Measurements from ENCODE around the gene GLTPD2. TPM values are rescaled to one million over a fixed set of nuclear protein-coding genes. Genes with fewer than 3 reads are reported as not detected.

Gene GLTPD2
- total RNA-seq, 4 donors from 2014 or later, result not detected

DNA sequence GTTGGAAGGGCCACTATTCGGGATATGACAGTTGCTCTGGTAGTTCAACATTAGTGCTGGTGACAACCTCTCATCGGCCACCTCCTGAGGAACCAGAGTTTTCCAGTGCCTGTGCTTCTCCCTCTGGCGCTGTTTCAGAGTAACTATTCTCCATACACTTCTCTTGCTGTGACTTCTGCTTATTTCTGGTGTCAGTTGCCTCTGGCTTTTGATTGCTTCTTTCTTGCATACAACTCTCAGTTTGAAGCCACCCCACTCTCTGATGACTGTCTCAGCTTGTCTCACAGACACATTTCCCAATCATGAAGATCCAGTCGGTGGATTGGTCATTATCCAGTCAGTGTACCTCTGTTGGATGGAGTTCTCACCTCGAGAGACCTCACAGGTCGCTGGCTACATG, 20.5 kb upstream of the GLTPD2 start:
- 77 to 85% methylated on average over 6 of the region's 6 CpGs for WGBS, 2 donors
- H3K4me1 ChIP-seq, result no peaks in the 10 kb centered on the region
- peak overlapping the region in 1 of 4 donors; percentile 8 for H3K27ac ChIP-seq
- H3K27me3 ChIP-seq, result peaks cover 0 to 12% of the 10 kb centered on the region in 2 donors
- DNase-seq (ENCODE audit: low spot score in 2 of 2), result no peak
- TF ChIP-seq POLR2A (IDR thresholded peaks at IDR 0.05) (no peak), EP300 (IDR thresholded peaks at IDR 0.05) (no peak)
- TF ChIP-seq, protein P1, sequence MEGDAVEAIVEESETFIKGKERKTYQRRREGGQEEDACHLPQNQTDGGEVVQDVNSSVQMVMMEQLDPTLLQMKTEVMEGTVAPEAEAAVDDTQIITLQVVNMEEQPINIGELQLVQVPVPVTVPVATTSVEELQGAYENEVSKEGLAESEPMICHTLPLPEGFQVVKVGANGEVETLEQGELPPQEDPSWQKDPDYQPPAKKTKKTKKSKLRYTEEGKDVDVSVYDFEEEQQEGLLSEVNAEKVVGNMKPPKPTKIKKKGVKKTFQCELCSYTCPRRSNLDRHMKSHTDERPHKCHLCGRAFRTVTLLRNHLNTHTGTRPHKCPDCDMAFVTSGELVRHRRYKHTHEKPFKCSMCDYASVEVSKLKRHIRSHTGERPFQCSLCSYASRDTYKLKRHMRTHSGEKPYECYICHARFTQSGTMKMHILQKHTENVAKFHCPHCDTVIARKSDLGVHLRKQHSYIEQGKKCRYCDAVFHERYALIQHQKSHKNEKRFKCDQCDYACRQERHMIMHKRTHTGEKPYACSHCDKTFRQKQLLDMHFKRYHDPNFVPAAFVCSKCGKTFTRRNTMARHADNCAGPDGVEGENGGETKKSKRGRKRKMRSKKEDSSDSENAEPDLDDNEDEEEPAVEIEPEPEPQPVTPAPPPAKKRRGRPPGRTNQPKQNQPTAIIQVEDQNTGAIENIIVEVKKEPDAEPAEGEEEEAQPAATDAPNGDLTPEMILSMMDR (IDR thresholded peaks at IDR 0.05), result no peak
- no peak overlapping the region for H3K4me3 ChIP-seq
- no peaks in the 10 kb centered on the region for H3K36me3 ChIP-seq
- no peaks in the 10 kb centered on the region for H3K9me3 ChIP-seq

DNA sequence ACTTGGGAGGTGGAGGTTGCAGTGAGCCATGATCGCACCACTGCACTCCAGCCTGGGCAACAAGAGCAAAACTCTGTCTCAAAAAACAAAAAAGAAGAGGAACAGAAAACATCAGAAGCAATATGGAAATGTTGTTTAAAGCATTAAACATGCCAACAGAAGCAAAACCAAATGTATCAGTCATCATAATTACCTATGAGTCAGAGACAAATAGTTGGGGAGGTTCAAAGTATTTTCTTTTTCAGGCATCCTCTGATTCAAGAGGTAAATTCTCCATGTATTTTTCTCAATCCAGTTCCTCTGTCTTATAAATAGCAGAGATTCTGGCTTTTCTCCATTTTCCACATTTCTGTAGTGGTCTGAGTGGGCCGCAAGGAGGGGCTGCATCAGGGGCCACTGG, 19.1 kb upstream of the GLTPD2 start:
- no peak overlapping the region for H3K27ac ChIP-seq
- WGBS, 2 donors, result 91 to 92% methylated on average over 2 of the region's 2 CpGs
- H3K36me3 ChIP-seq, result no peaks in the 10 kb centered on the region
- H3K4me3 ChIP-seq, result no peak overlapping the region
- TF ChIP-seq EP300 (IDR thresholded peaks at IDR 0.05), result no peak
- TF ChIP-seq, protein P1 (IDR thresholded peaks at IDR 0.05), result no peak
- TF ChIP-seq POLR2A (IDR thresholded peaks at IDR 0.05), result no peak
- H3K27me3 ChIP-seq, result peaks cover 0 to 12% of the 10 kb centered on the region in 2 donors
- H3K9me3 ChIP-seq, result no peaks in the 10 kb centered on the region
- DNase-seq (ENCODE audit: low spot score in 2 of 2), result no peak
- no peaks in the 10 kb centered on the region for H3K4me1 ChIP-seq

DNA sequence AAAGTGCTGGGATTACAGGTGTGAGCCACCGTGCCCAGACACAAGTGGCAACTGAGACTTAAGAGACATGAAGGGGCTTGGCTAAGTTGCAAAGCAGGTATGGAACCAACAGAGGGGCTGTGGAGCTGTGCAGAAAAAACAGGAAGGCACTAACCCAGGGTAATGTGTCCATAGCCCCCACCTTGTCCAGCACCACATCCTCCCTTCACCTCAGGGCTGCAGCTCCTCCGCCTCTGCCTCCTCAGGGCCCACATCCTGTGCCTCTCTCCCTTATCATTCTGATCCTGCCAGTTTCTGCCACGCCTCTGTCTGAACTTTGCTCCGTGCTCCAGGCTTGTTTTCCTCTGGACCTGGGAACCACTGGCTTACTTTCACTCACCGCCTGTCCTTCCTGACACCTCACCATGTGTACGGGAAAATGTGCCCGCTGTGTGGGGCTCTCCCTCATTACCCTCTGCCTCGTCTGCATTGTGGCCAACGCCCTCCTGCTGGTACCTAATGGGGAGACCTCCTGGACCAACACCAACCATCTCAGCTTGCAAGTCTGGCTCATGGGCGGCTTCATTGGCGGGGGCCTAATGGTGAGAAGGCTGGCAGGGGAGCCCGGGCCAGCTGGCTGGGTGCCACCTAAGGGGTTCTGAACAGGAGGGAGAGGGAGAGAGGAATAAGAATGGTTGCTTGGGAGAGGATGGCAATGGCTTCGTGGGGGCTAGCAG, 17.1 kb upstream of the GLTPD2 start, which contains the start of gene TM4SF5:
Gene TM4SF5, plus strand, starts transcription at position 368 of the 716 bp plus-strand sequence. Its CDS starts 37 bp downstream, at position 405.
- Histone ChIP-seq H3K27ac (peak within 1 kb of the TSS in 1 of 4 donors; percentile 10), H3K27me3 (peaks cover 0 to 12% of the 10 kb centered on the region in 2 donors), H3K4me3 (no peak within 1 kb of the TSS), H3K9me3 (no peaks in the 10 kb centered on the region), H3K4me1 (no peaks in the 10 kb centered on the region), H3K36me3 (no peaks in the 10 kb centered on the region)
- DNase-seq (ENCODE audit: low spot score in 2 of 2), result no peak
- TF ChIP-seq, protein P1 (IDR thresholded peaks at IDR 0.05), result no peak
- no peak for TF ChIP-seq POLR2A (IDR thresholded peaks at IDR 0.05)
- no peak for TF ChIP-seq EP300 (IDR thresholded peaks at IDR 0.05)
- 65 to 71% methylated on average over 13 of the region's 13 CpGs for WGBS, 2 donors

DNA sequence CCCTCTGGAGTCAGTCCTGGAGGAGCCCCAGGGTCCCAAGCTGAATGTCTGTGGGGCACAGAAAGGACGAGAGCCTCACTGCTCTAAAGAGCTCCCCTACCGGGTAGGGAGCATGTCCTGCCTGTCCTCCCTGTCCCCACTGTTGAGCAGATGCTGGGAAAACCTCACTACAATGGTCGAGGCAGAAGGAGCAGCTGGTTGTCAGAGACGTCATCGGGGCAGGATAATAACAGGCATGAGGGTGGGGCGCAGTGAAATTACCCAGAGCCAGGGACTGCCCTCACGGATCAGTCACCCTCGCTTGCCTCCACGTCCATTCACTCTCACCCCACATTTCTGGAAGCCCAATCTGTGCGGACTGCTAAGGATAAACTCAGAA, 16.5 kb upstream of the GLTPD2 start:
- H3K36me3 ChIP-seq, result no peaks in the 10 kb centered on the region
- peak overlapping the region in 1 of 4 donors; percentile 10 for H3K27ac ChIP-seq
- TF ChIP-seq, protein P1 (IDR thresholded peaks at IDR 0.05), result no peak
- TF ChIP-seq POLR2A (IDR thresholded peaks at IDR 0.05), result no peak
- no peak for TF ChIP-seq EP300 (IDR thresholded peaks at IDR 0.05)
- no peaks in the 10 kb centered on the region for H3K9me3 ChIP-seq
- H3K4me1 ChIP-seq, result no peaks in the 10 kb centered on the region
- no peak for DNase-seq (ENCODE audit: low spot score in 2 of 2)
- no peak overlapping the region for H3K4me3 ChIP-seq
- H3K27me3 ChIP-seq, result peaks cover 0 to 12% of the 10 kb centered on the region in 2 donors
- 60 to 63% methylated on average over 10 of the region's 10 CpGs for WGBS, 2 donors

DNA sequence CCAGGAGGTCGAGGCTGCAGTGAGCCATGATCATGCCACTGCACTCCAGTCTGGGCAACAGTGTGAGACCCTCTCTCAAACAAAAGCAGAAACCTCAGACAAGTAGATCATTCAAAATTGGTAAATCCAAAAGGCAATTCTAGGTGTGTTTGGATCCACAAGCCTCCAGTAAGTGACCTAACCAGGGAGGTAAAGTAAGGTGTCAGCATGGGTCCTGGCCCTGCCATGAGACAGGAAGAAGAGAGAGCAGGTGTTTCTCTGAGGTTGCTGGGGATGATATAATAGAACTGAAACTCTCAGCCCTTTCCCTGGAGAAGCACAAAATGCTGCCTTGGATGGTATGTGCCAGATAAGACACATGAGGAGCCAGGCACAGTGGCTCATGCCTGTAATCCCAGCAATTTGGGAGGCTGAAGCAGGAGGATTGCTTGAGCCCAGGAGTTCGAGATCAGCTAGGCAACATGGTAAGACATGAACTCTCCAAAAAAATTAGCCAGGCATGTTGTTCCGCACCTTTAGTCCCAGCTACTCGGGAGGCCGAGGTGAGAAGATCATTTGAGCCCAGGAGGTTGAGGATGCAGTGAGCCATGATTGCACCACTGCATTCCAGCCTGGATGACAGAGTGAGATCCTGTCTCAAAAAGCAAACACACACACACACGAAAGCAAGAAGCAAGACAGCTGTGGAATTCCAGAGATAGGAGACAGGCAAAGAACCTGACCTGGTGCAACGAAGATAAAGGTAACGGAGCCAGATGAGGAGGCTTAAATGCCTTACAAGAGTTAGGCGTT, 10.6 kb upstream of the GLTPD2 start:
- no peak overlapping the region for H3K27ac ChIP-seq
- WGBS, 2 donors, result 75 to 77% methylated on average over 9 of the region's 9 CpGs
- DNase-seq (ENCODE audit: low spot score in 2 of 2), result no peak
- H3K4me3 ChIP-seq, result no peak overlapping the region
- H3K36me3 ChIP-seq, result no peaks in the 10 kb centered on the region
- H3K27me3 ChIP-seq, result peaks cover 0 to 38% of the 10 kb centered on the region in 2 donors
- no peak for TF ChIP-seq POLR2A (IDR thresholded peaks at IDR 0.05)
- TF ChIP-seq, protein P1 (IDR thresholded peaks at IDR 0.05), result no peak
- no peak for TF ChIP-seq EP300 (IDR thresholded peaks at IDR 0.05)
- H3K9me3 ChIP-seq, result no peaks in the 10 kb centered on the region
- no peaks in the 10 kb centered on the region for H3K4me1 ChIP-seq
